HG03175 (cell line): Measurements from ENCODE around the gene SFTPD.
"Not testable (repeated sequence)": the region's sequence is repeated elsewhere in the genome, so short reads cannot be mapped to it uniquely, and the experiment has no call there.

Experiments used
- ATAC-seq: cut with Tn5 transposase; IDR thresholded peaks from one replicate; pipeline ENCODE4 v1.9.1; 2021; ENCODE audit warnings: mild to moderate bottlenecking, moderate library complexity; ENCODE audit not compliant: unreplicated experiment

The SFTPD gene

DNA sequence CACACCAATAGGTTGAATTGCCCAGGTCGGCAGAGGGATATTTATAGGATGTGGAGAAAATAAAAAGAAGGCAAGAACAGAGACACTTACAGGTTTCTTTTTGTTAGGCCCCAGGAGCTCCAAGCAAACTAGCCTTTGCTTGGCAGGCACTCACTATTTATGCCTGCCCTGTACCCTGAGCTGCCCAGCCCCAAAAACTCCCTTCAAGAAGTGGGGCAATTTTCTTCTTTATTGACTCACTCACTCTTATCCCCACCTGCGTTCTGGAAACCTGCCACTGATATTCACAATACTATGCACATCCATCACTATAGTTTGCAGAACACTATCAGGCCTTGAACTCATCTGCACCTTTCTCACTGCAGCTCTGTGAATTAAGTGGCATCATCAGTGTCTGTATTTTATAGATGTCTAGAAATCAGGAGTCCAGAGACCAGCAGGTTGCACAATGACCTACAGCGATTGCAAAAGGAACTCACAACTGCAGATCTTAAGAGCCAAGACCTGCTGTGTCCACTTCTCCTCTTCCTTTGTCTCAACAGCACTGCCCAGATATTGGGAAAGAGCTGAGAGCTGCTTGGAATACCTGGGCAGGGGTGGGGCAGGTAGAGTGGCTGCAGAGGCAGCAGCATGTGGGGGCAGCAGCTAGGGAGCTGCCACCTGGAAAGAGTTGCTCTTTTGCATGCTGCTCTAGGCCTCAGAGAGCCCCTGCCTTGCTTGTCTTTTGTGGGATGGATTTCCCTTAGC lies at the start of gene SFTPD:
TSS of gene SFTPD (minus strand) at position 130 of the 747 bp plus-strand sequence. CDS start 2,446 bp downstream, outside the sequence.
- ATAC-seq: no peak

DNA sequence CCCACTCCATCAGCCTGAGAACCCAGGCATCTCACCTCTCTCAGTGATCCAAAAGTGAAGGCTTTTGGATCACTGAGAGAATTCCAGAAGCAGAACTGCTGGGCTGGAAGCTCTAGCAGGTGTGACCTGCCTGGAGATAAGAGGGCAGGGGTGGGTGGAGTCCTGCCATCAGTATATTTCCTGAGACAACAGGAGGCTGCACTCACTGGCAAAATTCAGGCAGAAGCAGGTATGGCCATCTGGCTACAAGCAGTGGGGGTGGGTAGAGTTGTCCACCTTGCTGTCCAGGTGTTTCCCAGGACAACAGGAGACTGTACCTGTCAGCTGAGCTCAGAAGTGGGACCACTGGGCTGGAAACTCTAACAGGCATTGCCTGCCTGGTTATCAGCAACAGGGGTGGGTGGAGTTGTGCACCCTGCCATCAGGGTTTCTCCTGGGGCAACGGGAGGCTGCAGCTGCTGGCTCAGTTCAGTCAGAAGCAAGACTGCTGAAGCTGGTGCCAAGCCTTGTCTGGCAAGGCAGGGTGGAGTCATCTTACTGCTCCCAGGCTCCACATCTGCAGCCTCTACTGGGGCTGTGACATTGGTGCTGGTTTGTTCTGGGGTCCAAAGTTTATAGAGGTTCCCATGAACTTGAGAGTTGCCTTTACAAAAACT lies 47.2 kb upstream of the SFTPD start:
- ATAC-seq: no peak

DNA sequence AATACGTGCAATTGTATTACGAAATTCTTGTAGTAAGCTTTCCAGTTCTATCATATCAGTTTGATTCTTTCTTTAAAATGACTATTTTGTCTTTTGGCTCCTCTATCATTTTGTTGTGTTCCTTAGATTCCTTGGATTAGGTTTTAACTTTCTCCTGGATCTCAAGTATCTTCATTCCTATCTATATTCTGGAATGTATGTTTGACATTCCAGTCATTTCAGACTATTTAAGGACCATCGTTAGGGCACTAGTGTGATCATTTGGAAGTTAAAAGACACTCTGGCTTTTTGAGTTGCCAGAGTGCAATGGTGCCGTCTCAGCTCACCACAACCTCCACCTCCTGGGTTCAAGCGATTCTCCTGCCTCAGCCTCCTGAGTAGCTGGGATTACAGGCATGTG lies 45.7 kb upstream of the SFTPD start:
- ATAC-seq: no peak

DNA sequence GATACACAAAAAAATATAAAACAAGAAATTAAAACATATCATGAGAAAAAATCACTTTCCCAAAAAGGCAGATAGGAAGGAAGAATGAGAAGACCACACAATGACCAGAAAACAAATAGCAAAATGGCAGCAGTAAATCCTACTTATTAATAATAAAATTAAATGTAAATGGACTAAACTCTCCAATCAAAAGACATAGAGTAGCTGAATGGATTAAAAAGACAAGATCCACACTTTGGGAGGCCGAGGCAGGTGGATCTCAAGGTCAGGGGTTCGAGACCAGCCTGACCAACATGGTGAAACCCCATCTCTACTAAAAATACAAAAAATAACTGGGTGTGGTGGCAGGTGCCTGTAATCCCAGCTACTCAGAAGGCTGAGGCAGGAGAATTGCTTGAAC lies 39.3 kb upstream of the SFTPD start:
- not testable (repeated sequence) for ATAC-seq

DNA sequence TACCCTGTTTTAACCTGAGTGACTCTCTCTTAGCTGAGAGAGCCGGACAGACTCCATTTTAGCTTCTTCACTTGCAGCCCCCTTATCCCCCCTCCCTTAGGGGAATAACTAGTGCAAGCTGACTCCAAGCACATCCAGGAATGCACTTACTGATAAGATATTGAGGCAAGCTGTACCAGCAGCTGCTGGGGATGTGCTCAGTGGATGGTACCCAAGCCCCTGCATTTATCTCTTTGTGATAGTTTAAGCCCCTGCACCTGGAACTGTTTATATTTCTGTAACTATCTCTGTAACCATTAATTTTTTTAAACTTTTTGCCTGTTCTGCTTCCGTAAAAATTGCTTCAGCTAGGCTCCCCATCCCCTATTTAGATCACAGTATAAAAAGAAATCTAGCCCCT lies 37.8 kb upstream of the SFTPD start:
- not testable (repeated sequence) for ATAC-seq

DNA sequence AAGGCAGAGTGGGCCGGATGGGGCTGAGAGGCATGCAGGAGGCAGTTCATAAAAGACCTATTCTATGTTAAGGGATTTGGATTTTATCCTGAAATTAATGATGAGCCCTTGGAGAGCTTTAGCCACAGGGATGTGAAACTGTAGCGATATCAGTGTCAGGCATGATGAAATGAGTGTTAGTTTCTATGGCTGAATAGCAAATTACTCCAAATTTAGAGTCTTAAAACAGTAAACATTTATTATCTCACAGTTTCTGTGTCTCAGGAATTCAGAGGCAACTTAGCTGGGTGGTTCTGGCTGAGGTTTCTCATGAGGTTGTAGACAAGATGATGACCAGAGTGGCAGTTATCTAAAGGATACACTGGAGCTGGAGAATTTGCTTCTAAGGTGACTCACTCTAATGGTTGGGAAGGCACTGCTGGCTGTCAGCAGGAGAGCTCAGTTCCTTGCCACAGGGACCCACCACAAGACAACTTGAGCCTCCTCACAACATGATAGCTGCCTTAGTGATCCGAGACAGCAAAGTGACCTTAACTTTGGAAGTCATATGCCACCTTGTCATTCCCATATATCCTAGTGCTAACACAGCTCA lies 36.7 kb upstream of the SFTPD start:
- ATAC-seq: no peak

DNA sequence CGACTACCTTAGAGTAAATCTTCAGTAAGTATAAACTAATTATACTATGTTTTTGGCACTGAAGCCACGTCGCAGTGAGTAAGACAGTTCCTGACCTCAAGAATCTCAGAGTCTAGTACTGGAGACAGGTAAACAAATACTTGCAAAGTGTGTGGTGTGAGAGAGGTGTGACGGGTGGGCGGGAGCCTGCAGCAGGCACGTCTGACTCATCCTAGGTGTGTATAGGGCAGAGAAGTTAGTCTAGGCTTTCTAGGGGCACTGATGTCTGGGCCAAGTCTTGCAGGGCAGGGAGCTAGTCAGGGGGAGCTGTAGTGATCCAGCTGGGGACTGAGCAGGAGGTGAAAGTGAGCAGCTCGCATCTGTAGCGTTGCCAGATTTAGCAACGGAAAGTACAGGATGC lies 35.9 kb upstream of the SFTPD start:
- ATAC-seq: peak; percentile 65

DNA sequence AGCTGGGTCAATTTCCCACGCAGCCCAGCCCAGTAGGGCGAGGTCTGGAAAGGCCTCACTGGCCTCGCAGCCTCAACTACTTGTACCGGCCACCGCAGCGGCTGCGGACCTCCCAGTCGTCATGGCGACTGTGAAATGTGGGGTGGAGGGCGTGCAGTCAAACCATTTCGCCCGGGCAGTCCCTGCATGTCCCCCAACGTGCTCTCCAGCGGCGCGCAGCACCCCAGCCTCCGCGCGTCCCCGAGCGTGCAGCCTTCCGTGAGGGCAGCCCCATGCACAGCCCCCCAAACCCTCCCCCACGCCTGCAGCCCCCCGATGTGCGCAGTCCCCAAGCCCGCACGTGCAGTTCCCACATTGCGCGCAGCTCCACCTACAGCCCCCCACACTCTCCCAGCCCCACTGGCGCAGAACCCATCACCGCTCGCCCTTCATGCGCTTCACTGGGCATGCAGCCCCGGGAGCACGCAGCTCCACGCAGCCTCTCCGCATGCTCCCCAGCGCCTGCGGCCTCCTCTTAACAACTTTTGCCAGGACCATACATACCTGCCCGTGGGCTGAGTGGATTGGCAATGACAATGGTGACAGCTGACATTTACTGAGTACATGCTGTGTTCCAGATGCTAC lies 34.5 kb upstream of the SFTPD start:
- ATAC-seq: no peak

DNA sequence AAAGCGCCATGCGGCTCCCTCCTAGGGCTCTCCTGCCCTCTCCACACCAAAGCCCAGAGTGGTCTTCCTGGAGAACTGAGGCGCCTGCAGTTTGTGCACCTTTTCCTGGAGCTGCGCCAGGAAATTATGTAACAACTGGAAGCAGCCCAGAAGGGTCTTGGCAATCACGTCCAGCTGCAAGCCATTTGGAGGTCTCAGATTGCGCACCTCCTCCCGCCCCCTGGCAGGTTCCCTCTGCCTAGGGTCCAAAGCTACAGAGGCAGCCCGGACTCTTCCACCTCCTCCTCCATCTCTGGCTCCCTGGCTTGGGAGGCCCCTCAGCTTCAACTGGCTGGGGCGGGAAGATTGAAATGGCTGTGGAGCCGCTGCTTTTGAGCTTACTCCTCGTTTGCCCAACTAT lies 34.0 kb upstream of the SFTPD start:
- ATAC-seq: no peak

DNA sequence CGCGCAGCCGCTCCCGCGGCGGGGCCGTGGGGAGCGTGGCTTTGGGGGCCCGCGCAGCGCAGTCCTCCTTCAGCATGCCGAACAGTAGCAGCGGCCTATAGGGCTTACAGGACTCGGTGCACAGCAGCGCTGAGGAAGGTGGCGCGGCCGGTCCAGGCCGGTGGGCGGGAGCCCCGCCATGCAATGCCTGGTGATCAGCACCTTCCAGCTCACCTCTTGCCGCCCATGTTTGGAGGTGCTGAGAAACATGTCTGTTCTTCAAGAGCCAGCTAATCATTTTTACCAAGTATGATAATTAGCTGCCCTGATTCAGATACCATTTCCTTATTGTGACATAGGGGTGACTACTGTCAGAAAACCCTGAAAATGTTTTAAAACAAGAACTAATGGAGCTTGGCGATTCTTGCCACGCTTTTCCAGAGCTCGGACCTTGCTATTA lies 33.5 kb upstream of the SFTPD start:
- no peak for ATAC-seq

DNA sequence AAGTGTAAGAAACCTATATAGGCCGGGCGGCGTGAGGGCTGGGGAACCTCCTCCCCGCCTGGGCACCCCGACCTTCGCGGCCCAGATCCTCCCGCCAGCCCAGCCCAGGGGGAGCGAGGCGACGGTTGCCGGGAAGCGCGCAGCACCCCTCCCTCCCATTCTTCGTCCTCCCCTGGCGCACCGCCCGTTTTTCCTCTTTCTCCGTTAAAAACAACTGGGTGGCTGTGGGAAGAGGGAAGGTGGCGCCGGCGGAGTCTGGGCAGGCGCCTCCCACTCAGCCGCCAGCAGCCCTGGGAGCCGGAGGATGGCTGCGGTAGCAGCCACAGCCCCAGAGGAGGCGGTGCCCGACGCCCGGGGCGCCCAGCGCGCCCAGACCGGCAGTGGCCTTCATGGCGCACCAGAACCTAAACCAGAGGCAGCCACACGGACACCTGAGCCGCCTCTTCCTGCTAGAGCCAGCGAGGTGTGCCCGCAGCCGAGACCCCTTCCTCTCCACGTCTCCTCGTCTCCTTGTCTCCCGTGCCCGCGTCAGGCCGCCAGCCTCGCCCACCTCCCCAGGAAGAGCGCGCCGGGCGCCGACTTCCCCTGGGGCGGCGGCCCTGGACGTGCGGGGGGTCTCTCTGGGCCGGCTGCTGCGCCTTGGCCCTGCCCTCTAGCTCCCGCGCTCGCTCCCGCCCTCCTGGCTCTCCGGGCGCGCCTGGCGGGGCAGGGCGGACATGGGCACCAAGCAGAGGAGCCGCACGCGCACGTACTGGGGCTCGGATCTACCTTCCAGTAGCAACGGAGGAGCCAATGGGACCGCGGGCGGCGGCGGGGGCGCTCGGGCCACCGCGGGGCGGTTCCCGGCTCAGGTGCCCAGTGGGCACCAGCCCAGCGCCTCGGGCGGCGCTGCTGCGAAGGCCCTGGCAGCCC lies 32.8 kb upstream of the SFTPD start:
- ATAC-seq: no peak

DNA sequence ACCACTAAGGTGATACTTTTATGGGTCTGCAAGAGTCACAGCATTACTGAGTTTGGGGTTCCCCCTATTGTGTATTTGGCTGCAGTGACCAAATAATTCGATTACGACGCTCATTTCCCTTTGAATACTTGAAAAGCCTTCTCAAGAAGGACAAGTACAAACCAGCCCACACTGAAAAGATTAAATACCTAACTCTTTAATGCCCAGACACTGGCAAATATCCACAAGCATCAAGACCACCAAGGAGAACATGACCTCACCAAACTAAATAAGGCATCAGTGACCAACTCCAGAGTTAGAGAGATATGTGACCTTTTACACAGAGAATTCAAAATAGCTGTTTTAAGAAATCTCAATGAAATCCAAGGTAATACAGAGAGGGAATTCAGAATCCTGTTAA lies 31.8 kb upstream of the SFTPD start:
- ATAC-seq: no peak

DNA sequence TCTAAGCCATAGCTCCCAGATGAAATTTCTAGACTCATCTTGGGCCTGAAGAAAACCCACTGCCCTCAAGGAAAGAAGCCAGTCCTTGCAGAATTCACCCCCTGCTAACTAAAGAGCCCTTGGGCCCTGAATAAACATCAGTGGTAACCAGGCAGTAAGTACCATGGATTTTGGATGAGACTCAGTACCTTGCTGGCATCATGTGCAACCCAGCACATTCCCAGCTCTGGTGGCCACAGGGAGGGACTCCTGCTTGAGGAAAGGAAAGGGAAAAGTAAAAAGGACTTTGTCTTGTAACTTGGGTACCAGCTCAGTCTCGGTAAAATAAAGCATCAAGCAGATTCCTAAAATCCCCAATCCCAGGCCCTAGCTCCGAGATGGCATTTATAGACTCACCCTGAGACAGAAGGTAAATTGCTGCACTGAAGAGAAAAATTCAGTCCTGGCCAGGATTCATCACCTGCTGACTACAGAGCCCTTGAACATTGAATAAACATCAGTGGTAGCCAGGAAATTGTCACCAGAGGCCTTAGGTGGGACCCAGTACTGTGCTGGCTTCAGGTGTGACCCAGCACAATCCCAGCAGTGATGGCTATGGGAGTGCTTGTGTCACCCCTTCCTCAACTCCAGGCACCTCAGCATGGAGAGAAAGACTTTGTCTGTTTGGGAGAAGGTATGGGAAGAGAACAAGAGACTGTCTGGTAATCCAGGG lies 31.2 kb upstream of the SFTPD start:
- ATAC-seq: no peak

DNA sequence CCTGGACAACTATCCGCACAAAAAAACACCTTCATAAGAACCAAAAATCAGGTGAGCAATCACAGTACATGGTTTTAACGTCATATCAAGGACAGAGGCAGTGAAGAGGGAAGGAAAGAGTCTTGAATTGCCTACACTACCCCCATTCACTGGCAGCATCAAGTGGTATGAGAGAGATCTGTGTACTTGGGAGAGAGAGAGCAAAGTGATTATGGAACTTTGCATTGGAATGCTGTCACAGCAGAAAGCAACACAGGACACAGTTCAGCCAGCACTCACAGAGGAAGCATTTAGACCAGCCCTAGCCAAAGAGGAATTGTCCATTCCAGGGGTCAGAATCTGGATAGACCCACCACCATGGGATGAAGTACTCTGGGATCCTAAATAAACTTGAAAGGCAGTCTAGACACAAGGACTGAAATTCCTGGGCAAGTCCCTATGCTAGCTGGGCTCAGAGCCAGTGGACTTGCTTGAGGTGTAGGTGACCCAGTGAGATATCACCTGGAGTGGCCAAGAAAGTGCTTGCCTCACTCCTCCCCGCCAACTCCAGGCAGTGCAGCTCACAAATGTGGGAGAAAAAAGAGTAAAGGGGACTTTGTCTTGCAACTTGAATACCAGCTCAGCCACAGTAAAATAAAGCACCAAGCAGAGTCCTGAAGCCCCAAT lies 30.5 kb upstream of the SFTPD start:
- ATAC-seq: no peak

DNA sequence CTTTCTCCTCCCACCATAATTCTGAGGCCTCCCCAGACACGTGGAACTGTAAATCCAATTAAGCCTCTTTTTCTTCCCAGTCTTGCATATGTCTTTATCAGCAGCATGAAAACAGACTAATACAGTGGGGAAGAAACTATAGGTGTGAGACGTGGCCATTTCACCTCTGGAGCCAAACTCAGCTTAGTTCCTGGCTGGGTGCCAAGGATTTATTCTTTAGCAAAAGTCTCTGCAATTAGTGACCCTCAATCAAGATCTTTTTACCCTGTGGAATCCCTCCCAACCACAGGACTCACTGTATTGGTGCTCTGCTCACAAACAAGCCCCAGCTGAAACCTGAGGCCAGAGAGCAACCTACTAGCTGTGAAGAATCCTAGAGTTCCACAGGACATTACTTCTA lies 28.1 kb upstream of the SFTPD start:
- ATAC-seq: no peak

DNA sequence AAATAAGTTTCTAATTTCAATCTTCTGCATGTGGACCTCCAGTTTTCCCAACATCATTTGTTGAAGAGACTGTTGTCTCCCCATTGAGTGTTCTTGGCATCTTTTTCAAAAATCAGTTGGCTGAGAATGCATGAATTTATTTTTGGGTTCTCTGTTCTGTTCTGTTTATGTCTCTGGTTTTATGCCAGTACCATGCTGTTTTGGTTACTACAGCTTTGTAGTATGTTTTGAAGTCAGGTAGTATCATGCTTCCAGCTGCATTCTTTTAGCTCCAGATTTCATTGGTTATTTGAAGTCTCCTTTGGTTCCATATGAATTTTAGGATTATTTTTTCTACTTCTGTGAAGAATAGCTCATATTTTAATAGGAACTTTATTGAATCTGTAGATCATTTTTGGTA lies 21.2 kb upstream of the SFTPD start:
- ATAC-seq: no peak

DNA sequence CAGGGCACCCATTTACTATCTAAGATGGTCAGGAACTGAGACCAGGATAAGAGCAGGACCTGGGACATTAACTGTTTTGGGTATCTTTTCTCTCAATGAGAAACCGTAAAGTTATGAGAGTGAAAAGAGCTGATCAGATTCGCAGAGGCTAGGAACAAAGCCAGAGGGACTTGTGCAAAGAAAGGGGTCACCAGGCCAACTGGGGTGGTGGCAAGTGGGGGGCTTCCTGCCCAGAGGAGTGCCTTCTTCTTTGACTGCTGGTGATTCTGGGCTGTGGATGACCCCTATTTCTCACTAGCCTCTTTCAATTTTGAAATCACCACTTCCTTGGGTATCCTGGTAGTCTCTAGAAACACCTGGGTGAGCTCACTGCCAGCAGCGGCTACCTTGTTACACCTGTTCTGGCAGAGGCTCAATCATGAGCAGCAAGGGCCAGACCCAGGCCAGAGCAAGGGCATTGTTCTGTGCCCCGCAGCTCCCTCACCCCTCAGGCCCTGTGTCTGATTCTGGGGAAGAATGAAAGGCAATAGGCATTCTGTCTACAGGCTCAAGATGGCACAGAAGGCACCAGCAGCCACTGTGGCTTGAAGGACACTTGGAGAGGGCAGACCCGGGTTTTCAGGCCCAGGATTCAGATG lies 999 bp downstream of the SFTPD start:
- no peak for ATAC-seq

DNA sequence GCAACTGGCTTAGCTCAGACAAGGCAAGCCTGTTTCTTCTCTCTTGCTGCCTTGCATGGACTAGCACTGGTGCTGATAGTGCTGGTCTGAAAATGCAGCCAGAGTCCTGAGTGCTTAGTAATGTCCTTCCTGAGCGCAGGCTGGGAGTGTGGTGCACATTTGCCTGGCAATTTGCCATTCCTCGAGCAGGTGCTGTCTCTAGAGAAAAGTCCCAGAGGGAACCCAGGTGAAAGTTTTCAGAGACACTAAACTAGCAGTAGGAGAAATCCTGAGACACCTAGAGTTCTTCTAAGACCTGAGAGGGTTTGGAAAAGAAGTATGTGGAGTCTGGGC lies 1.9 kb downstream of the SFTPD start:
- ATAC-seq: no peak
